ENCODE results near the gene AFF3. TPM values are rescaled to one million over a fixed set of nuclear protein-coding genes. Genes with fewer than 3 reads are reported as not detected.

The AFF3 gene
- total and polyA plus RNA-seq, 7 experiments from 2014 or later = 3.0 to 24.1 (median 19.8) TPM

DNA sequence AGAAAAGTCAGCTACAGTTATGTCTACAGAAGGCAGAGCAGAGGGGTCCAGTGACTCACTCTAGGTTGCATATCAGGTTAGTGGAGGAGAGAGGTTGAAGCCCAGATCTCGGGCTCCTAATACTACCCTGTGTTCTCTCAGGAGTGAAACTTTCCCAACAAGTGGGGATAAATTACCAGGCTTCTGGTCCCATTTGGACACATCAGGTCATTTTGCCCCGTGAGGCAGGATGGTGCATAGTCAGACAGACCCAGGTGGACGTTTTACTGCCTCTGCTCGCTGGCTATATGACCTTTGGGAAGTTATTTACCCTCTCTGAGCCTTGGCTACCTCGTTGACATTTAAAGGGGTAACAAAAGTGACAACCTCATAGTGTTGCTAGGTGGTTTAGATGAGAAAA lies 524.6 kb downstream of the AFF3 start:
- H3K27me3 ChIP-seq (ENCODE audit: control insufficient read depth in 2 of 2, insufficient read depth in 2 of 2, low read length in 2 of 2) = no peaks in the 10 kb centered on the region
- DNase-seq (no peak), ATAC-seq (no peak)
- no peak overlapping the region for H3K4me3 ChIP-seq (ENCODE audit: low read length)
- Mint-ChIP-seq H3K9me3 (no peaks in the 10 kb centered on the region), H3K4me1 (no peaks in the 10 kb centered on the region), H3K4me3 (no peak overlapping the region), H3K27me3 (no peaks in the 10 kb centered on the region), H3K36me3 (peaks cover 0 to 4% (median 0%) of the 10 kb centered on the region in 5 donors), H3K27ac (no peak overlapping the region)
- ChIA-PET POLR2A (no interaction called here), CTCF (no interaction called here)
- H3K4me1 ChIP-seq (ENCODE audit: control insufficient read depth in 2 of 2, insufficient read depth in 2 of 2, low read length in 2 of 2) = no peaks in the 10 kb centered on the region
- H3K27ac ChIP-seq (ENCODE audit: low read depth, low read length) = no peak overlapping the region
- H3K36me3 ChIP-seq (ENCODE audit: control insufficient read depth in 2 of 3, insufficient read depth in 3 of 3, low read length in 3 of 3) = no peaks in the 10 kb centered on the region
- no peaks in the 10 kb centered on the region for H3K9me3 ChIP-seq (ENCODE audit: control insufficient read depth in 2 of 3, low read length in 3 of 3)
- intact Hi-C loops (cut with micrococcal nuclease) = no loop called here

DNA sequence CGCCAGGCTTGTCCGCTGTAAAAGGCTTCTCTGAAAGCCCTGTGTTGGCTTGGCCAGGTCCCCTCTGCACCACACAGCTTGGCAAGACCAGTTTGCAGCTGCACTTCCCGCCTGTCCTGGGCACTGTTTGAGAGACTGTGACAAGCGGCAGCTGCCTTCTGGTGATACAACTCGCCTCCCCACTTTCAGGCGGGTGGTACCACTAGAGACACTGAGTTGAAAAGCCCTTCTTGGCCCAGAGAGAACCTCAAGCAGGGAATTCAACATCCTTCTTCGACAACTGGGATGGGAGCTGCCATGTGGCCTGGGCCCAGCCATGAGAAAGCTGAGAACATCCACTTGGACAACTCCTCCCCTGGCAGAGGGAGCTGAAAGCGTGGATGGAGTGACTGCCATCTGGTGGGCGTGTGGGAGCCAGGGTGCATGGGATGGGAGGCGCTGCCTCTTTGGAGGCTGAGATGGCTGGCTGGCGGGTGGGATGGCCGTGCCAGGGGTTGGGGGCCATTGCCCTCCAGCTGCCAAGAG lies 527.1 kb downstream of the AFF3 start:
- H3K27me3 ChIP-seq (ENCODE audit: control insufficient read depth in 2 of 2, insufficient read depth in 2 of 2, low read length in 2 of 2) = no peaks in the 10 kb centered on the region
- DNase-seq (no peak), ATAC-seq (no peak)
- no peak overlapping the region for H3K4me3 ChIP-seq (ENCODE audit: low read length)
- H3K4me1 ChIP-seq (ENCODE audit: control insufficient read depth in 2 of 2, insufficient read depth in 2 of 2, low read length in 2 of 2) = no peaks in the 10 kb centered on the region
- H3K36me3 Mint-ChIP-seq = peaks cover 0 to 4% (median 0%) of the 10 kb centered on the region in 5 donors
- H3K4me3 Mint-ChIP-seq = no peak overlapping the region
- intact Hi-C loops (cut with micrococcal nuclease) = no loop called here
- no peaks in the 10 kb centered on the region for H3K4me1 Mint-ChIP-seq
- H3K27ac Mint-ChIP-seq = no peak overlapping the region
- ChIA-PET POLR2A (no interaction called here), CTCF (no interaction called here)
- no peaks in the 10 kb centered on the region for H3K9me3 ChIP-seq (ENCODE audit: control insufficient read depth in 2 of 3, low read length in 3 of 3)
- H3K27ac ChIP-seq (ENCODE audit: low read depth, low read length) = no peak overlapping the region
- no peaks in the 10 kb centered on the region for H3K36me3 ChIP-seq (ENCODE audit: control insufficient read depth in 2 of 3, insufficient read depth in 3 of 3, low read length in 3 of 3)
- H3K27me3 Mint-ChIP-seq = no peaks in the 10 kb centered on the region
- H3K9me3 Mint-ChIP-seq = no peaks in the 10 kb centered on the region

DNA sequence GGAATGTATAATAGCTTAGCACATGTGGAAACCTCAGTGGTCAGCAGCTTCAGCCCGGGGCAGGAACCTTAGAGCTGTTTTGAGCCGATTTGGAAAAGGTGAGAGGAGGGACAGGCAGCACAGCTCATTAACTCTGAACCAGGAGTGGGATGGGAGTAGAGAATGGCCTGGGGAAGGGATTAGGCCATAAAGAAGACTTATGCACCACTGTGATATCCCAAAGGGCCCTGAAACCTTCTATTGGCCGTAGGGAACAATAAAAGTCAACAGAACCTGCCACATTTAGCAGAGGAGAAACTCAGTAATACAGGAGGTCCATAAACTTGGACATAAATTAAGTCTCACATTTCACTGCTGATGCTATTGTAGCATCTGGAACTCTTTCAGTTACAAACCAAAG lies 528.4 kb downstream of the AFF3 start:
- H3K4me1 ChIP-seq (ENCODE audit: control insufficient read depth in 2 of 2, insufficient read depth in 2 of 2, low read length in 2 of 2) = no peaks in the 10 kb centered on the region
- Mint-ChIP-seq H3K4me1 (no peaks in the 10 kb centered on the region), H3K27ac (no peak overlapping the region), H3K9me3 (peaks cover 0 to 1% (median 0%) of the 10 kb centered on the region in 11 donors), H3K27me3 (no peaks in the 10 kb centered on the region), H3K4me3 (no peak overlapping the region), H3K36me3 (peaks cover 0 to 4% (median 0%) of the 10 kb centered on the region in 5 donors)
- POLR2A ChIA-PET = no interaction called here
- CTCF ChIA-PET = no interaction called here
- no peaks in the 10 kb centered on the region for H3K9me3 ChIP-seq (ENCODE audit: control insufficient read depth in 2 of 3, low read length in 3 of 3)
- no peaks in the 10 kb centered on the region for H3K27me3 ChIP-seq (ENCODE audit: control insufficient read depth in 2 of 2, insufficient read depth in 2 of 2, low read length in 2 of 2)
- intact Hi-C loops (cut with micrococcal nuclease) = no loop called here
- no peak overlapping the region for H3K27ac ChIP-seq (ENCODE audit: low read depth, low read length)
- H3K36me3 ChIP-seq (ENCODE audit: control insufficient read depth in 2 of 3, insufficient read depth in 3 of 3, low read length in 3 of 3) = no peaks in the 10 kb centered on the region
- no peak for DNase-seq
- no peak overlapping the region for H3K4me3 ChIP-seq (ENCODE audit: low read length)
- ATAC-seq = no peak

DNA sequence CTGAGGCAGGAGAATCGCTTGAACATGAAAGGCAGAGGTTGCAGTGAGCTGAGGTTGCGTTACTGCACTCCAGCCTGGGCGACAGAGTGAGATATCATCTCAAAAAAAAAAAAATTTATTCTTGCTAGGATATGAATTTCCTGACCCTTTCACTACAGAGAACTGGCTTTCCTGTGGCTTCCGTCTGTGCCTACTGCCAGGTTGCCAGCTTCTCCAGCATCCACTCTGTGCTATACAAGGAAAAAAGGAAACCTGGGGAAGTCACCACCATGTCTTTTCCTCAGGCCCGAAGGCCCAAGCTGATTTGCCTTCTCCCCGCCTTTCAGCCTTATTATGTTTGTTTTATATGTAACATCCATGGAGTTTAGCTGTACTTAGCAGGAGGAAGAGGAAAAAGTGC lies 530.6 kb downstream of the AFF3 start:
- intact Hi-C loops (cut with micrococcal nuclease) = no loop called here
- H3K27me3 Mint-ChIP-seq = no peaks in the 10 kb centered on the region
- no peaks in the 10 kb centered on the region for H3K36me3 ChIP-seq (ENCODE audit: control insufficient read depth in 2 of 3, insufficient read depth in 3 of 3, low read length in 3 of 3)
- H3K27ac ChIP-seq (ENCODE audit: low read depth, low read length) = no peak overlapping the region
- POLR2A ChIA-PET = no interaction called here
- H3K4me1 ChIP-seq (ENCODE audit: control insufficient read depth in 2 of 2, insufficient read depth in 2 of 2, low read length in 2 of 2) = no peaks in the 10 kb centered on the region
- H3K9me3 Mint-ChIP-seq = peaks cover 0 to 1% (median 0%) of the 10 kb centered on the region in 11 donors
- H3K4me3 ChIP-seq (ENCODE audit: low read length) = no peak overlapping the region
- no peaks in the 10 kb centered on the region for H3K4me1 Mint-ChIP-seq
- DNase-seq (no peak), ATAC-seq (no peak)
- CTCF ChIA-PET = no interaction called here
- no peak overlapping the region for H3K27ac Mint-ChIP-seq
- H3K4me3 Mint-ChIP-seq = no peak overlapping the region
- H3K36me3 Mint-ChIP-seq = peaks cover 0 to 4% (median 0%) of the 10 kb centered on the region in 5 donors
- no peaks in the 10 kb centered on the region for H3K27me3 ChIP-seq (ENCODE audit: control insufficient read depth in 2 of 2, insufficient read depth in 2 of 2, low read length in 2 of 2)
- no peaks in the 10 kb centered on the region for H3K9me3 ChIP-seq (ENCODE audit: control insufficient read depth in 2 of 3, low read length in 3 of 3)

DNA sequence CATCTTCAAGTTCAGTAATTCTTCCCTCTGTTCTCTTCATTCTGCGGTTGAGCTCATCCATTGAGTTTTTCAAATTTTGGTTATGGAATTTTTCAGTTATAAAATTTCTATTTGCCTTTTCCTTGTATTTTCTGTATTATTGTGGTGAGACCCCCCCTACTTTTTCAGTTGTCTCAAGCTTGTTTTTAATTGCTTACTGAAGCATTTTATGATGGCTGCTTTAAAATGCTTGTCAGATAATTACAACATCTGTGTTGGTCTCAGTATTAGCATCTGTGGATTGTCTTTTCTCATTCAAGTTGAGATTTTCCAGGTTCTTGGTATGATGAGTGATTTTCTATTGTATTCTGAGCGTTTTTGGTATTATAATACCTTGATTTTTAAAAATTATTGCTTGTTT lies 531.4 kb downstream of the AFF3 start:
- Histone ChIP-seq H3K4me3 (ENCODE audit: low read length) (no peak overlapping the region), H3K36me3 (ENCODE audit: control insufficient read depth in 2 of 3, insufficient read depth in 3 of 3, low read length in 3 of 3) (no peaks in the 10 kb centered on the region), H3K27me3 (ENCODE audit: control insufficient read depth in 2 of 2, insufficient read depth in 2 of 2, low read length in 2 of 2) (no peaks in the 10 kb centered on the region), H3K27ac (ENCODE audit: low read depth, low read length) (no peak overlapping the region), H3K9me3 (ENCODE audit: control insufficient read depth in 2 of 3, low read length in 3 of 3) (no peaks in the 10 kb centered on the region), H3K4me1 (ENCODE audit: control insufficient read depth in 2 of 2, insufficient read depth in 2 of 2, low read length in 2 of 2) (no peaks in the 10 kb centered on the region)
- Mint-ChIP-seq H3K4me3 (no peak overlapping the region), H3K4me1 (no peaks in the 10 kb centered on the region), H3K9me3 (peaks cover 0 to 1% (median 0%) of the 10 kb centered on the region in 11 donors), H3K36me3 (peaks cover 0 to 4% (median 0%) of the 10 kb centered on the region in 5 donors), H3K27ac (no peak overlapping the region), H3K27me3 (no peaks in the 10 kb centered on the region)
- POLR2A ChIA-PET = no interaction called here
- CTCF ChIA-PET = no interaction called here
- intact Hi-C loops (cut with micrococcal nuclease) = no loop called here
- ATAC-seq = no peak
- no peak for DNase-seq

DNA sequence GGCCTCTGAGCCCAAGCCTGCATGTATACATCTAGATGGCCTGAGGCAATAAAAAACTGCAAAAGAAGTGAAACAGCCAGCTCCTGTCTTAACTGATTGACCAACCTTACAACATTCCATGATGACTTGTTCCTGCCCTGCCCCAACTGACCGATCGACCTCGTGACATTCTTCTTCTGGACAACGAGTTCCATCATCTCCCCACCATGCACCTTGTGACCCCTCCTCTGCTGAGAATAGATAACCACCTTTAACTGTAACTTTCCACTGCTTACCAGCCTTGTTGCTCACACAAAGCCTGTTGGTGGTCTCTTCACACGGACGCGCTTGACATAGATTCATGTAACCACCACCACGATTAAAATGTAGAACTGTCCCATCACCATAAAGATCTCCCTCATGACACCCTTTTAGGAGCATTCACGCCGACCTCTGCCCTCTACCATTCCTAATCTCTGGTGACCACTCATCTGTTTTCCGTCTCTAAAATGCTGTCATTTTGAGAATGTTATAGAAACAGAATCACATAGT lies 532.5 kb downstream of the AFF3 start:
- no peak for DNase-seq
- Mint-ChIP-seq H3K27me3 (no peaks in the 10 kb centered on the region), H3K36me3 (peaks cover 0 to 4% (median 0%) of the 10 kb centered on the region in 5 donors), H3K9me3 (peaks cover 0 to 1% (median 0%) of the 10 kb centered on the region in 11 donors), H3K27ac (no peak overlapping the region), H3K4me3 (no peak overlapping the region), H3K4me1 (no peaks in the 10 kb centered on the region)
- Histone ChIP-seq H3K9me3 (ENCODE audit: control insufficient read depth in 2 of 3, low read length in 3 of 3) (no peaks in the 10 kb centered on the region), H3K4me1 (ENCODE audit: control insufficient read depth in 2 of 2, insufficient read depth in 2 of 2, low read length in 2 of 2) (no peaks in the 10 kb centered on the region), H3K27me3 (ENCODE audit: control insufficient read depth in 2 of 2, insufficient read depth in 2 of 2, low read length in 2 of 2) (no peaks in the 10 kb centered on the region), H3K4me3 (ENCODE audit: low read length) (no peak overlapping the region), H3K36me3 (ENCODE audit: control insufficient read depth in 2 of 3, insufficient read depth in 3 of 3, low read length in 3 of 3) (no peaks in the 10 kb centered on the region), H3K27ac (ENCODE audit: low read depth, low read length) (no peak overlapping the region)
- ChIA-PET CTCF (no interaction called here), POLR2A (no interaction called here)
- intact Hi-C loops (cut with micrococcal nuclease) = no loop called here
- no peak for ATAC-seq

DNA sequence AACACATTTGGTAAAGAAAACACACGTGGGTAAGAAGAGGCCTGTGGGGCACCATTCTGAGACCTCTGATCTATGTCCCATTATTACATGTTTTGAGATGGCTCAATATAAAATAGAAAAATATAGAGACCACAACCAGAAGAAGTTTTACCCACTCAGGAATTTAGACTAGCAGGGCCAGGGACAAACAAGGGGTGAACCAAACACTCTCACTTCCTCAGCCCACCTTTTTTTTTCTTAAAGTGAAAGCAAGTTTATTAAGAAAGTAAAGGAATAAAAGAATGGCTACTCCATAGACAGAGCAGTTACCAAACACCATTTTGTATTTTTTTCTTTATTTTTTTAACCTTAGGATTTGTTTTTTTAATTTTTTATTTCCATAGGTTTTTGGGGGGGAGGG lies 533.5 kb downstream of the AFF3 start:
- Histone ChIP-seq H3K27me3 (ENCODE audit: control insufficient read depth in 2 of 2, insufficient read depth in 2 of 2, low read length in 2 of 2) (no peaks in the 10 kb centered on the region), H3K4me3 (ENCODE audit: low read length) (no peak overlapping the region), H3K27ac (ENCODE audit: low read depth, low read length) (no peak overlapping the region), H3K9me3 (ENCODE audit: control insufficient read depth in 2 of 3, low read length in 3 of 3) (no peaks in the 10 kb centered on the region), H3K4me1 (ENCODE audit: control insufficient read depth in 2 of 2, insufficient read depth in 2 of 2, low read length in 2 of 2) (no peaks in the 10 kb centered on the region), H3K36me3 (ENCODE audit: control insufficient read depth in 2 of 3, insufficient read depth in 3 of 3, low read length in 3 of 3) (no peaks in the 10 kb centered on the region)
- no peaks in the 10 kb centered on the region for H3K27me3 Mint-ChIP-seq
- DNase-seq = no peak
- H3K4me3 Mint-ChIP-seq = no peak overlapping the region
- POLR2A ChIA-PET = no interaction called here
- H3K36me3 Mint-ChIP-seq = peaks cover 0 to 4% (median 0%) of the 10 kb centered on the region in 5 donors
- H3K4me1 Mint-ChIP-seq = no peaks in the 10 kb centered on the region
- no peak overlapping the region for H3K27ac Mint-ChIP-seq
- ATAC-seq = no peak
- H3K9me3 Mint-ChIP-seq = peaks cover 0 to 1% (median 0%) of the 10 kb centered on the region in 11 donors
- CTCF ChIA-PET = no interaction called here
- intact Hi-C loops (cut with micrococcal nuclease) = no loop called here
